Measurements from ENCODE around the gene RHBDD2. TPM values are rescaled to one million over a fixed set of nuclear protein-coding genes. Genes with fewer than 3 reads are reported as not detected.
A peak's percentile ranks its signal among the peaks of the same experiment; 100 is the strongest.

RHBDD2 gene
- total and polyA plus RNA-seq, 9 of the 15 experiments (the other 6 are each of a cell fraction or from before 2014, with no cell fraction given): 3.3 to 36.7 (median 17.9) TPM

DNA sequence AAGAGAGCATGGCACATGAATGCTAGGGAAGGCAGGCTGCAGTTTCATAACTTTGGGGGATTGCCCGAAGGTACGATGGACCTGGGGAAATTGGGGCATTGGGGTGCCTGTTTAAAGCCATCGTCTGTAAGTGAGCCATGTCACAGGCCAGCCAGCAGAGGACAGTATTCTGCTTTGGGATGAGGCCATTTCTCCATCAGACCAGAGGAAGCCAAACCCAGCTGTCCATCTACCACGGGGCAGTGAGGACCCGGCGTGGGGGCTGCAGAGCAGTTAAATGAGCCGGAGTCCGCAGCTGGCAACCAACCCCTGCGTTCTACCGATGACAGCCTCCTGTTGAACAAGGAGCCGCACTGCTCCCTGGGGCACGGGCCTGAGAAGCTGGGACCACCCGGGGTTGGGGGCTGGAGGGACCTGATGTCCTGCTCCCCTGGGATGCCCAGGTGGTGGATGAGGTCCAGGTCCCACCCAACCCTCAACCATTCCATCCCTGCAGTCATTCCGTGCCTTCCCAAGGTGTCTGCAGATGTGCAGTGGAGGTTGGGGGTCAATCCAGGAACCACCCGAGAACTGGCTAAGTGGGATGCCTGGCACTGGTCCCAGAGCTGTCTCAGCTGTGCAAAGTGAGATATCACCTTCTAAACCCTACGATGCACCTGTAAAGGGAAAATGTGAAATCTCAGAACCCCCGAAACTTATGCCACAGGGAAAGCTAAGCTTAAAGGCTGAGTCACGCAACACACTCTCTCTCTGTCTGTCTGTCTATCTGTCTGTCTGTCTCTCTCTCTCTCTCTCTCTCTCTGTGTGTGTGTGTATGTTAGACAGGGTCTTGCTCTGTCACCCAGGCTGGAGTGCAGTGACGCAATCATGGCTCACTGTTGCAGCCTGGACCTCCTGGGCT, 12.1 kb upstream of the RHBDD2 start (continued):
- TF ChIP-seq, protein P1, sequence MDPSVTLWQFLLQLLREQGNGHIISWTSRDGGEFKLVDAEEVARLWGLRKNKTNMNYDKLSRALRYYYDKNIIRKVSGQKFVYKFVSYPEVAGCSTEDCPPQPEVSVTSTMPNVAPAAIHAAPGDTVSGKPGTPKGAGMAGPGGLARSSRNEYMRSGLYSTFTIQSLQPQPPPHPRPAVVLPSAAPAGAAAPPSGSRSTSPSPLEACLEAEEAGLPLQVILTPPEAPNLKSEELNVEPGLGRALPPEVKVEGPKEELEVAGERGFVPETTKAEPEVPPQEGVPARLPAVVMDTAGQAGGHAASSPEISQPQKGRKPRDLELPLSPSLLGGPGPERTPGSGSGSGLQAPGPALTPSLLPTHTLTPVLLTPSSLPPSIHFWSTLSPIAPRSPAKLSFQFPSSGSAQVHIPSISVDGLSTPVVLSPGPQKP (CRISPR knock-in tag; IDR thresholded peaks at IDR 0.05): no peak
- peak; percentile 12; the same call in 1 of the 2 replicates for TF ChIP-seq RAD51 (IDR thresholded peaks at IDR 0.05; ENCODE audit: borderline replicate concordance, low read depth)
- TF ChIP-seq HMGN3 (IDR thresholded peaks at IDR 0.05; ENCODE audit: borderline replicate concordance, extremely low read depth, insufficient read length, low read depth, low read length): peak; percentile 31
- peak in 1 of 2 experiments; percentile 70; a peak in 3 of 4 replicates for TF ChIP-seq TBL1XR1 (IDR thresholded peaks at IDR 0.05; ENCODE audit: low read length in 2 of 2)
- TF ChIP-seq SIN3A (IDR thresholded peaks at IDR 0.05; ENCODE audit: borderline replicate concordance in 2 of 2, control insufficient read depth in 1 of 2, low read depth in 2 of 2, low read length in 2 of 2): peak in 1 of 2 experiments; percentile 72; a peak in 1 of 4 replicates
- TF ChIP-seq EGR1 (conservative IDR thresholded peaks at IDR 0.05): no peak
- no peak for TF ChIP-seq U2AF1 (optimal IDR thresholded peaks at IDR 0.05; ENCODE audit: low read depth, low read length)
- peak; percentile 78 for TF ChIP-seq NFIC (IDR thresholded peaks at IDR 0.05)
- no peak for TF ChIP-seq ZNF140 (CRISPR knock-in tag; IDR thresholded peaks at IDR 0.05)
- peak; percentile 6; the same call in 1 of the 2 replicates for TF ChIP-seq CBFB (CRISPR knock-in tag; IDR thresholded peaks at IDR 0.05)
- no peak for TF ChIP-seq POU5F1 (IDR thresholded peaks at IDR 0.05; ENCODE audit: borderline replicate concordance, low read depth, low read length, partially characterized antibody)
- TF ChIP-seq, protein P2, sequence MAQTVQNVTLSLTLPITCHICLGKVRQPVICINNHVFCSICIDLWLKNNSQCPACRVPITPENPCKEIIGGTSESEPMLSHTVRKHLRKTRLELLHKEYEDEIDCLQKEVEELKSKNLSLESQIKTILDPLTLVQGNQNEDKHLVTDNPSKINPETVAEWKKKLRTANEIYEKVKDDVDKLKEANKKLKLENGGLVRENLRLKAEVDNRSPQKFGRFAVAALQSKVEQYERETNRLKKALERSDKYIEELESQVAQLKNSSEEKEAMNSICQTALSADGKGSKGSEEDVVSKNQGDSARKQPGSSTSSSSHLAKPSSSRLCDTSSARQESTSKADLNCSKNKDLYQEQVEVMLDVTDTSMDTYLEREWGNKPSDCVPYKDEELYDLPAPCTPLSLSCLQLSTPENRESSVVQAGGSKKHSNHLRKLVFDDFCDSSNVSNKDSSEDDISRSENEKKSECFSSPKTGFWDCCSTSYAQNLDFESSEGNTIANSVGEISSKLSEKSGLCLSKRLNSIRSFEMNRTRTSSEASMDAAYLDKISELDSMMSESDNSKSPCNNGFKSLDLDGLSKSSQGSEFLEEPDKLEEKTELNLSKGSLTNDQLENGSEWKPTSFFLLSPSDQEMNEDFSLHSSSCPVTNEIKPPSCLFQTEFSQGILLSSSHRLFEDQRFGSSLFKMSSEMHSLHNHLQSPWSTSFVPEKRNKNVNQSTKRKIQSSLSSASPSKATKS (CRISPR knock-in tag; IDR thresholded peaks at IDR 0.05): no peak
- peak; percentile 82 for TF ChIP-seq FOSL1 (tag; conservative IDR thresholded peaks at IDR 0.05)
- TF ChIP-seq, protein P3, sequence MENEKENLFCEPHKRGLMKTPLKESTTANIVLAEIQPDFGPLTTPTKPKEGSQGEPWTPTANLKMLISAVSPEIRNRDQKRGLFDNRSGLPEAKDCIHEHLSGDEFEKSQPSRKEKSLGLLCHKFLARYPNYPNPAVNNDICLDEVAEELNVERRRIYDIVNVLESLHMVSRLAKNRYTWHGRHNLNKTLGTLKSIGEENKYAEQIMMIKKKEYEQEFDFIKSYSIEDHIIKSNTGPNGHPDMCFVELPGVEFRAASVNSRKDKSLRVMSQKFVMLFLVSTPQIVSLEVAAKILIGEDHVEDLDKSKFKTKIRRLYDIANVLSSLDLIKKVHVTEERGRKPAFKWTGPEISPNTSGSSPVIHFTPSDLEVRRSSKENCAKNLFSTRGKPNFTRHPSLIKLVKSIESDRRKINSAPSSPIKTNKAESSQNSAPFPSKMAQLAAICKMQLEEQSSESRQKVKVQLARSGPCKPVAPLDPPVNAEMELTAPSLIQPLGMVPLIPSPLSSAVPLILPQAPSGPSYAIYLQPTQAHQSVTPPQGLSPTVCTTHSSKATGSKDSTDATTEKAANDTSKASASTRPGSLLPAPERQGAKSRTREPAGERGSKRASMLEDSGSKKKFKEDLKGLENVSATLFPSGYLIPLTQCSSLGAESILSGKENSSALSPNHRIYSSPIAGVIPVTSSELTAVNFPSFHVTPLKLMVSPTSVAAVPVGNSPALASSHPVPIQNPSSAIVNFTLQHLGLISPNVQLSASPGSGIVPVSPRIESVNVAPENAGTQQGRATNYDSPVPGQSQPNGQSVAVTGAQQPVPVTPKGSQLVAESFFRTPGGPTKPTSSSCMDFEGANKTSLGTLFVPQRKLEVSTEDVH (IDR thresholded peaks at IDR 0.05; ENCODE audit: low read depth, partially characterized antibody): peak; percentile 58
- TF ChIP-seq, protein P4, sequence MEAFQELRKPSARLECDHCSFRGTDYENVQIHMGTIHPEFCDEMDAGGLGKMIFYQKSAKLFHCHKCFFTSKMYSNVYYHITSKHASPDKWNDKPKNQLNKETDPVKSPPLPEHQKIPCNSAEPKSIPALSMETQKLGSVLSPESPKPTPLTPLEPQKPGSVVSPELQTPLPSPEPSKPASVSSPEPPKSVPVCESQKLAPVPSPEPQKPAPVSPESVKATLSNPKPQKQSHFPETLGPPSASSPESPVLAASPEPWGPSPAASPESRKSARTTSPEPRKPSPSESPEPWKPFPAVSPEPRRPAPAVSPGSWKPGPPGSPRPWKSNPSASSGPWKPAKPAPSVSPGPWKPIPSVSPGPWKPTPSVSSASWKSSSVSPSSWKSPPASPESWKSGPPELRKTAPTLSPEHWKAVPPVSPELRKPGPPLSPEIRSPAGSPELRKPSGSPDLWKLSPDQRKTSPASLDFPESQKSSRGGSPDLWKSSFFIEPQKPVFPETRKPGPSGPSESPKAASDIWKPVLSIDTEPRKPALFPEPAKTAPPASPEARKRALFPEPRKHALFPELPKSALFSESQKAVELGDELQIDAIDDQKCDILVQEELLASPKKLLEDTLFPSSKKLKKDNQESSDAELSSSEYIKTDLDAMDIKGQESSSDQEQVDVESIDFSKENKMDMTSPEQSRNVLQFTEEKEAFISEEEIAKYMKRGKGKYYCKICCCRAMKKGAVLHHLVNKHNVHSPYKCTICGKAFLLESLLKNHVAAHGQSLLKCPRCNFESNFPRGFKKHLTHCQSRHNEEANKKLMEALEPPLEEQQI (IDR thresholded peaks at IDR 0.05): no peak
- peak; percentile 94 for TF ChIP-seq CC2D1A (IDR thresholded peaks at IDR 0.05)
- peak; percentile 91 for TF ChIP-seq TRIM24 (IDR thresholded peaks at IDR 0.05)
- no peak for TF ChIP-seq GTF2A2 (tag; IDR thresholded peaks at IDR 0.05)

All from K562 (cell line).